Keratinocyte (primary cell): ENCODE data around the gene HOXA6. TPM values are rescaled to one million over a fixed set of nuclear protein-coding genes. Genes with fewer than 3 reads are reported as not detected.

ENCODE experiments used
- DNase-seq: peaks from one replicate; pipeline ENCODE4 v3.0.0-alpha.2; 2011; ENCODE audit warnings: low read depth, missing footprints, low spot score
- FAIRE-seq: peaks from 2 replicates; lab custom pipeline; 2011; peaks lifted over from hg19 to GRCh38; lab: Jason Lieb, UNC
- H2AFZ ChIP-seq: 2 replicates; pipeline ENCODE4 v1.6.0; 2012; ENCODE audit warnings: low read length, control low read depth, inconsistent platforms; ENCODE audit not compliant: control insufficient read depth
- H3K27ac ChIP-seq: 2 replicates; pipeline ENCODE4 v1.5.1; 2011; ENCODE audit warnings: low read length; ENCODE audit not compliant: control insufficient read depth, insufficient read depth
- H3K27me3 ChIP-seq: 3 replicates; pipeline ENCODE4 v1.6.0; 2011; ENCODE audit warnings: low read length; ENCODE audit not compliant: control insufficient read depth, insufficient read depth; ENCODE audit errors: extremely low read depth
- H3K36me3 ChIP-seq, 2 experiments: 2 replicates in 1 of 2; 3 replicates in 1 of 2; pipeline ENCODE4 v1.5.1; 2011; ENCODE audit warnings: low read length in 2 of 2, mild to moderate bottlenecking in 1 of 2; ENCODE audit not compliant: control insufficient read depth in 2 of 2, insufficient read depth in 2 of 2; ENCODE audit errors: extremely low read depth in 1 of 2
- H3K4me1 ChIP-seq: 3 replicates; pipeline ENCODE4 v1.5.1; 2011; ENCODE audit warnings: low read length; ENCODE audit not compliant: control insufficient read depth, insufficient read depth; ENCODE audit errors: extremely low read depth
- H3K4me2 ChIP-seq: 3 replicates; pipeline ENCODE4 v1.6.0; 2011; ENCODE audit warnings: low read depth, low read length; ENCODE audit not compliant: control insufficient read depth, insufficient read depth; ENCODE audit errors: extremely low read depth
- H3K4me3 ChIP-seq, 3 experiments: fragments of 200-600 bp in 1 of 3; sonication (generic) in 1 of 3; 2 replicates in 2 of 3; 3 replicates in 1 of 3; pipeline ENCODE4 v1.5.1; 2011 to 2016; ENCODE audit warnings: low read length in 3 of 3, mild to moderate bottlenecking in 3 of 3, control low read depth in 2 of 3, inconsistent platforms in 1 of 3, low read depth in 1 of 3, mixed read lengths in 1 of 3, mixed run types in 1 of 3, moderate library complexity in 1 of 3; ENCODE audit not compliant: control insufficient read depth in 2 of 3, insufficient read depth in 2 of 3; ENCODE audit errors: extremely low read depth in 1 of 3
- H3K79me2 ChIP-seq: 2 replicates; pipeline ENCODE4 v1.6.0; 2012; ENCODE audit warnings: low read length; ENCODE audit not compliant: control insufficient read depth, insufficient read depth
- H3K9ac ChIP-seq: 3 replicates; pipeline ENCODE4 v1.6.0; 2011; ENCODE audit warnings: low read length; ENCODE audit not compliant: control insufficient read depth, insufficient read depth; ENCODE audit errors: extremely low read depth
- H3K9me1 ChIP-seq: 3 replicates; pipeline ENCODE4 v1.6.0; 2011; ENCODE audit warnings: low read length; ENCODE audit not compliant: control insufficient read depth, insufficient read depth; ENCODE audit errors: extremely low read depth
- H3K9me3 ChIP-seq: 2 replicates; pipeline ENCODE4 v1.5.1; 2012; ENCODE audit warnings: low read depth, low read length; ENCODE audit not compliant: control insufficient read depth
- H4K20me1 ChIP-seq: 3 replicates; pipeline ENCODE4 v1.6.0; 2011; ENCODE audit warnings: low read length; ENCODE audit not compliant: control insufficient read depth, insufficient read depth; ENCODE audit errors: extremely low read depth
- EZH2 ChIP-seq: IDR thresholded peaks from one replicate; pipeline ENCODE4 v1.6.1; 2012; ENCODE audit warnings: inconsistent platforms, mild to moderate bottlenecking, low read length, moderate library complexity
- dilution Hi-C: fragments of 300-500 bp; cut with MboI; formaldehyde crosslinking; loops from one replicate; pipeline ENCODE4 v1.7.0; 2020; ENCODE audit warnings: low sequenced_read_pairs; ENCODE audit not compliant: extremely low pct_ligation_motif_present
- polyA plus RNA-seq, 5 experiments: library from polyadenylated mRNA; depleted of rRNA in 3 of 5; stranded (reverse) in 3 of 5; stranded (forward) in 1 of 5; unstranded in 1 of 5; fragments of >200 nt; gene quantifications; 1 replicate in 1 of 5; 2 replicates in 3 of 5; 3 replicates in 1 of 5; pipeline versions ENCODE4 v1.2.1 to v1.2.3, GENCODE V29; 2011 to 2012; ENCODE audit warnings: missing spikeins in 2 of 5, low read depth in 1 of 5, low replicate concordance in 1 of 5
- TF ChIP-seq, protein P1 (sequence below), 3 experiments: IDR thresholded peaks in 1 of 3; conservative IDR thresholded peaks in 1 of 3; optimal IDR thresholded peaks in 1 of 3; 2 replicates in 2 of 3; 3 replicates in 1 of 3; pipeline versions ENCODE3 to v1.5.1; 2011; ENCODE audit warnings: low read length in 3 of 3, mild to moderate bottlenecking in 3 of 3, moderate library complexity in 2 of 3, control low read depth in 1 of 3, inconsistent platforms in 1 of 3; ENCODE audit not compliant: insufficient read depth in 2 of 3; ENCODE audit errors: extremely low read depth in 1 of 3

Gene HOXA6
- polyA plus RNA-seq, 1 donor (not counting 4 experiments of a cell fraction or from before 2014, with no cell fraction given), result 0.54 TPM

GRCh38 chr7:27101171-27101956, 46.2 kb downstream of the HOXA6 start:
- Histone ChIP-seq H3K36me3 (peaks cover 0 to 17% of the 10 kb centered on the region in 2 experiments), H3K27ac (peak overlapping the region; percentile 79), H3K9me1 (no peaks in the 10 kb centered on the region), H3K9me3 (no peaks in the 10 kb centered on the region), H3K79me2 (peaks cover 63% of the 10 kb centered on the region), H3K4me1 (peaks cover 49% of the 10 kb centered on the region), H3K27me3 (no peaks in the 10 kb centered on the region), H4K20me1 (no peaks in the 10 kb centered on the region), H2AFZ (no peak overlapping the region), H3K4me2 (peak overlapping the region; percentile 97), H3K9ac (peak overlapping the region; percentile 81), H3K4me3 (peak overlapping the region; percentile 25 to 79 (median 75))
- FAIRE-seq (no peak), DNase-seq (no peak)
- dilution Hi-C loops, result no loop called here
- TF ChIP-seq EZH2, result no peak
- TF ChIP-seq, protein P1, sequence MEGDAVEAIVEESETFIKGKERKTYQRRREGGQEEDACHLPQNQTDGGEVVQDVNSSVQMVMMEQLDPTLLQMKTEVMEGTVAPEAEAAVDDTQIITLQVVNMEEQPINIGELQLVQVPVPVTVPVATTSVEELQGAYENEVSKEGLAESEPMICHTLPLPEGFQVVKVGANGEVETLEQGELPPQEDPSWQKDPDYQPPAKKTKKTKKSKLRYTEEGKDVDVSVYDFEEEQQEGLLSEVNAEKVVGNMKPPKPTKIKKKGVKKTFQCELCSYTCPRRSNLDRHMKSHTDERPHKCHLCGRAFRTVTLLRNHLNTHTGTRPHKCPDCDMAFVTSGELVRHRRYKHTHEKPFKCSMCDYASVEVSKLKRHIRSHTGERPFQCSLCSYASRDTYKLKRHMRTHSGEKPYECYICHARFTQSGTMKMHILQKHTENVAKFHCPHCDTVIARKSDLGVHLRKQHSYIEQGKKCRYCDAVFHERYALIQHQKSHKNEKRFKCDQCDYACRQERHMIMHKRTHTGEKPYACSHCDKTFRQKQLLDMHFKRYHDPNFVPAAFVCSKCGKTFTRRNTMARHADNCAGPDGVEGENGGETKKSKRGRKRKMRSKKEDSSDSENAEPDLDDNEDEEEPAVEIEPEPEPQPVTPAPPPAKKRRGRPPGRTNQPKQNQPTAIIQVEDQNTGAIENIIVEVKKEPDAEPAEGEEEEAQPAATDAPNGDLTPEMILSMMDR (optimal IDR thresholded peaks at IDR 0.05 in 1 of 3, IDR thresholded peaks at IDR 0.05 in 1 of 3, conservative IDR thresholded peaks at IDR 0.05 in 1 of 3; ENCODE audit: extremely low read depth in 1 of 3, insufficient read depth in 2 of 3, low read length in 3 of 3), result no peak

DNA sequence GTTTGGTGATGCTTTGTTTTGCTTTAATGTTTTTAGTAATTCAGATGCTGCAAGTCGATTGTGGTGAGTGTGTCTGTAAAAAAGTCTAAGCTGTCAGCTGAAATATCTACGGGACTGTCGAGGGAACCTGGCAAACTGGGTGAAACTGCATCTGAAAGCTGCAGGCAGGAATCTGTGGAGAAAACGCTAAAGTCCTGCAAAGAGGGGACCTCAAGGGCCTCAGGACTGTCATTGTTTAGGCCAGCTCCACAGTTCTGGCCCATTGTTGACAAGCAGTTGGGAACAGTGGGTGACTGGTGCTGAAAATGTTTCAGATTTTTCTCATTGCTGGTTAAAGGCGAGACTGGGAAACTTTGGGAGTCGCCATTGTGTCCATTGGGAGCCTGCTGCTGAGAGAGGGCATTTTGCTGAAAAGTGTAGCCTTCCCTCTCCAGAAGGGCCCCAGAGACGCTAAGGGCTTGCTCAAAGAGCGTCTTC, 46.8 kb downstream of the HOXA6 start:
- peak overlapping the region in 2 of 3 experiments; percentile 75 to 79 for H3K4me3 ChIP-seq

More for the DNA sequence above, 46.8 kb downstream of the HOXA6 start:
- H3K79me2 ChIP-seq, result peaks cover 65% of the 10 kb centered on the region
- no peak for TF ChIP-seq EZH2
- TF ChIP-seq, protein P1 (optimal IDR thresholded peaks at IDR 0.05 in 1 of 3, IDR thresholded peaks at IDR 0.05 in 1 of 3, conservative IDR thresholded peaks at IDR 0.05 in 1 of 3; ENCODE audit: extremely low read depth in 1 of 3, insufficient read depth in 2 of 3, low read length in 3 of 3), result no peak
- H4K20me1 ChIP-seq, result no peaks in the 10 kb centered on the region
- peak overlapping the region; percentile 81 for H3K9ac ChIP-seq
- H3K9me3 ChIP-seq, result no peaks in the 10 kb centered on the region
- no peaks in the 10 kb centered on the region for H3K27me3 ChIP-seq
- H3K27ac ChIP-seq, result peak overlapping the region; percentile 79
- dilution Hi-C loops, result no loop called here
- FAIRE-seq, result no peak
- peaks cover 0 to 17% of the 10 kb centered on the region in 2 experiments for H3K36me3 ChIP-seq
- no peak overlapping the region for H2AFZ ChIP-seq
- peak overlapping the region; percentile 97 for H3K4me2 ChIP-seq
- no peaks in the 10 kb centered on the region for H3K9me1 ChIP-seq
- H3K4me1 ChIP-seq, result peaks cover 49% of the 10 kb centered on the region
- no peak for DNase-seq
